Measurements from ENCODE around the gene ID4.

The ID4 gene

DNA sequence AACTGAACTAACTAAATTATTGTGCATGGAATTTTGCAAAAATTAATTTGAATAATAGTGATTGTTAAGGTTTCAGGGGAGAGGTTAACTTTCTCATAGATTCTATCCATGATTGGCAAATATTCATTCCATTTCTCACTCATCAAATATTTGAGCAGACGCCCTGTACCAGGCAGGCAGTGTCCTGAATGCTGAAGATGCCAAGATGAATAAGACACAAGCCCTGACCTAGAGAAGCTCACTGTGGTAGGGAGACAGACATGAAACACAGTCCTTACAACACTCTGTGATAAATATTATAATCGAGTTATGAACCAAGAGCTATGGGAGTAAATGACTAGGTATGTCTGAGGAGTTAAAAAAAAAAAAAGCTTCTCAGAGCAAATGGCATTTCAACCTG, 18.4 kb upstream of the ID4 start:
- Mint-ChIP-seq H3K4me3 (no peak overlapping the region), H3K27me3 (no peaks in the 10 kb centered on the region), H3K9me3 (peaks cover 5% of the 10 kb centered on the region), H3K27ac (no peak overlapping the region), H3K36me3 (no peaks in the 10 kb centered on the region), H3K4me1 (no peaks in the 10 kb centered on the region)
- ATAC-seq, result no peak

- H3K27ac Mint-ChIP-seq, result no peak overlapping the region
- no peak overlapping the region for H3K4me3 Mint-ChIP-seq
- no peaks in the 10 kb centered on the region for H3K4me1 Mint-ChIP-seq
- peaks cover 11% of the 10 kb centered on the region for H3K9me3 Mint-ChIP-seq
- H3K27me3 Mint-ChIP-seq, result no peaks in the 10 kb centered on the region
- H3K36me3 Mint-ChIP-seq, result no peaks in the 10 kb centered on the region
- ATAC-seq, result no peak
Measured at GRCh38 chr6:19824058-19824807, 12.9 kb upstream of the ID4 start.

GRCh38 chr6:19827247-19827646, 9.9 kb upstream of the ID4 start:
- Mint-ChIP-seq H3K4me1 (no peaks in the 10 kb centered on the region), H3K9me3 (peaks cover 10% of the 10 kb centered on the region), H3K4me3 (no peak overlapping the region), H3K27ac (no peak overlapping the region), H3K36me3 (no peaks in the 10 kb centered on the region), H3K27me3 (no peaks in the 10 kb centered on the region)
- no peak for ATAC-seq

- H3K4me1 Mint-ChIP-seq, result no peaks in the 10 kb centered on the region
- H3K27me3 Mint-ChIP-seq, result no peaks in the 10 kb centered on the region
- peaks cover 9% of the 10 kb centered on the region for H3K9me3 Mint-ChIP-seq
- H3K27ac Mint-ChIP-seq, result no peak overlapping the region
- H3K36me3 Mint-ChIP-seq, result no peaks in the 10 kb centered on the region
- H3K4me3 Mint-ChIP-seq, result no peak overlapping the region
- no peak for ATAC-seq
Measured at GRCh38 chr6:19827903-19828302, 9.3 kb upstream of the ID4 start.

DNA sequence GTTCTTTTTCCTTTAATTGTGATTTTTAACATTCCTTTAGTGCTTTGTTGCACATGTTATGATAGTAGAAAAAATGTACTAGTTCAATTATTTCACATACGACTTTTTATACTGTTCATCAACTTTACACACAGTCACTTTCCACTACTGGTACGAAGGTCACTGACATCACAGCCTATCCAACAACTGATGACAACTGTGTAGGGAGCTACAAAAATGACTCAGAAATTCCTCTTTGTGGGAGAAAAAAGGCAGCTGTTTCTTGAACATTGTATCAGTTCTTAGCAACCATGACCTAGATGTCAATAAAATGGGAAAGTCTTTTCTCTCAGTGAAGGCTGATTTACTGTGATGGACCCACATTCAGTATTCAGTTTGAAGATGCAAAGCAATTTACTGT, 7.0 kb upstream of the ID4 start:
- Mint-ChIP-seq H3K9me3 (peaks cover 7% of the 10 kb centered on the region), H3K4me1 (no peaks in the 10 kb centered on the region), H3K36me3 (no peaks in the 10 kb centered on the region), H3K4me3 (no peak overlapping the region), H3K27ac (no peak overlapping the region), H3K27me3 (peaks cover 2% of the 10 kb centered on the region)
- no peak for ATAC-seq

DNA sequence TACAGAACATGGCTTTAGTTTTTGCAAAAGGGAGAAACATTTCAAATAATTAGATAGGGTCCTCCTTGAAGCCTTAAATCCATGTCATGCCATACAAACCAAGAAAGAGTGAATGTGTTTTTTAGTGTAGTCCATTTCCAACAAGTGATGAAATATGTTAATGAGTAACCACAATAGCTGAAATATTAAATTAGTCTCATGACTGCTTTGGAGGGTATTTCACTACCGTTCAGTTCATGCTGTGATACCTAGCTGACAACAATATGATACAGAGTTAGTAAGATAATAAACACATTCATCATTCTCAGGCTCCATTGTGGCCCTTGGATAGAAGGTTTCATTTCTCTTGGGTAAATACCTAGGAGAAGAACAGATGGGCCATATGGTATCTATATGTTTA, 5.8 kb upstream of the ID4 start:
- ATAC-seq, result no peak
- H3K4me3 Mint-ChIP-seq, result no peak overlapping the region
- no peak overlapping the region for H3K27ac Mint-ChIP-seq
- peaks cover 9% of the 10 kb centered on the region for H3K9me3 Mint-ChIP-seq
- no peaks in the 10 kb centered on the region for H3K4me1 Mint-ChIP-seq
- no peaks in the 10 kb centered on the region for H3K36me3 Mint-ChIP-seq
- peaks cover 11% of the 10 kb centered on the region for H3K27me3 Mint-ChIP-seq

- ATAC-seq, result no peak
- H3K9me3 Mint-ChIP-seq, result peaks cover 8% of the 10 kb centered on the region
- no peaks in the 10 kb centered on the region for H3K36me3 Mint-ChIP-seq
- no peak overlapping the region for H3K4me3 Mint-ChIP-seq
- H3K27ac Mint-ChIP-seq, result no peak overlapping the region
- H3K27me3 Mint-ChIP-seq, result peaks cover 26% of the 10 kb centered on the region
- H3K4me1 Mint-ChIP-seq, result peaks cover 6% of the 10 kb centered on the region
Measured at GRCh38 chr6:19833947-19834346, 3.2 kb upstream of the ID4 start.

DNA sequence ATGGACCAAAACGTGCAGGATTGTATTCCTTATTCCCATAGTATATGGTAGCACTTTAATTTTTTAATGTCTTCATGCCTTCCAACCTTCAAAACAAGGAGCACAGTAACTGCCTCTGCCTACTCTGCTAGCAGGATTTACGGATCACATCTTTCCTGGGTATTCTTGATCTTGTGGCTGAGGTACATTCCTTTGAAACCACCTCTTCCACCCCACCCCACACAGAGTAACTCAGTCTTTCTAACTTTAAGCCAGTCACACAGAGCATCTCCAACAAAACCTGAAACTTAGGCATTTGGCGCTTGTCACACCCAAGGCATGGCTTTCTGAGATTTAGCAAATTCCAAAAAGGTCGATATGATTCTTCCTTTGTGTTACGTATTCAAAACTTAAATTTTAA, 2.3 kb upstream of the ID4 start:
- Mint-ChIP-seq H3K27me3 (peaks cover 34% of the 10 kb centered on the region), H3K4me1 (peaks cover 9% of the 10 kb centered on the region), H3K27ac (no peak overlapping the region), H3K36me3 (no peaks in the 10 kb centered on the region), H3K9me3 (peaks cover 5% of the 10 kb centered on the region), H3K4me3 (no peak overlapping the region)
- no peak for ATAC-seq

- H3K27ac Mint-ChIP-seq, result no peak overlapping the region
- H3K4me3 Mint-ChIP-seq, result no peak overlapping the region
- no peak for ATAC-seq
- H3K4me1 Mint-ChIP-seq, result peaks cover 9% of the 10 kb centered on the region
- no peaks in the 10 kb centered on the region for H3K36me3 Mint-ChIP-seq
- peaks cover 5% of the 10 kb centered on the region for H3K9me3 Mint-ChIP-seq
- peaks cover 39% of the 10 kb centered on the region for H3K27me3 Mint-ChIP-seq
Measured at GRCh38 chr6:19835605-19836004, 1.6 kb upstream of the ID4 start.

DNA sequence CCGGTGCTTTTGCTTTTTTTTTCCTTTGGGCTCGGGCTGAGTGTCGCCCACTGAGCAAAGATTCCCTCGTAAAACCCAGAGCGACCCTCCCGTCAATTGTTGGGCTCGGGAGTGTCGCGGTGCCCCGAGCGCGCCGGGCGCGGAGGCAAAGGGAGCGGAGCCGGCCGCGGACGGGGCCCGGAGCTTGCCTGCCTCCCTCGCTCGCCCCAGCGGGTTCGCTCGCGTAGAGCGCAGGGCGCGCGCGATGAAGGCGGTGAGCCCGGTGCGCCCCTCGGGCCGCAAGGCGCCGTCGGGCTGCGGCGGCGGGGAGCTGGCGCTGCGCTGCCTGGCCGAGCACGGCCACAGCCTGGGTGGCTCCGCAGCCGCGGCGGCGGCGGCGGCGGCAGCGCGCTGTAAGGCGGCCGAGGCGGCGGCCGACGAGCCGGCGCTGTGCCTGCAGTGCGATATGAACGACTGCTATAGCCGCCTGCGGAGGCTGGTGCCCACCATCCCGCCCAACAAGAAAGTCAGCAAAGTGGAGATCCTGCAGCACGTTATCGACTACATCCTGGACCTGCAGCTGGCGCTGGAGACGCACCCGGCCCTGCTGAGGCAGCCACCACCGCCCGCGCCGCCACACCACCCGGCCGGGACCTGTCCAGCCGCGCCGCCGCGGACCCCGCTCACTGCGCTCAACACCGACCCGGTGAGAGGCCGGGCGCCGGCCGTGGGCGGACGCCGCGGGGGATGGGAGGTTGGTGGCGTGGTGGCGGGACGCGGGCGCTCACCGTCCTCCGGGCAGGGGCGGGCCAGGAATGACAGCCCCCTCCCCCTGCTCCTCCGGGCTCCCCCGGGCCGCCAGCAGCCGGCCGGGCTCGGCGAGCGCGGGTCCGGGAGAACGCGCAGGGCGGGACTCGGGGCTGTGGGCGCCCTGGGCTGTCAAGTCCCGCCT, 606 bp downstream of the ID4 start:
- Mint-ChIP-seq H3K27ac (no peak overlapping the region), H3K27me3 (peaks cover 39% of the 10 kb centered on the region), H3K36me3 (no peaks in the 10 kb centered on the region), H3K9me3 (peaks cover 5% of the 10 kb centered on the region), H3K4me3 (no peak overlapping the region), H3K4me1 (peaks cover 9% of the 10 kb centered on the region)
- ATAC-seq, result no peak

GRCh38 chr6:19838442-19839236, 1.5 kb downstream of the ID4 start:
- Mint-ChIP-seq H3K4me3 (no peak overlapping the region), H3K36me3 (no peaks in the 10 kb centered on the region), H3K27me3 (peaks cover 39% of the 10 kb centered on the region), H3K27ac (no peak overlapping the region), H3K9me3 (peaks cover 5% of the 10 kb centered on the region), H3K4me1 (peaks cover 9% of the 10 kb centered on the region)
- no peak for ATAC-seq

DNA sequence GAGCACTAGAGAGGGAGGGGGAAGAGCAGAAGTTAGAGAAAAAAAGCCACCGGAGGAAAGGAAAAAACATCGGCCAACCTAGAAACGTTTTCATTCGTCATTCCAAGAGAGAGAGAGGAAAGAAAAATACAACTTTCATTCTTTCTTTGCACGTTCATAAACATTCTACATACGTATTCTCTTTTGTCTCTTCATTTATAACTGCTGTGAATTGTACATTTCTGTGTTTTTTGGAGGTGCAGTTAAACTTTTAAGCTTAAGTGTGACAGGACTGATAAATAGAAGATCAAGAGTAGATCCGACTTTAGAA, 2.0 kb downstream of the ID4 start:
- Mint-ChIP-seq H3K4me1 (peaks cover 9% of the 10 kb centered on the region), H3K36me3 (no peaks in the 10 kb centered on the region), H3K4me3 (no peak overlapping the region)

DNA sequence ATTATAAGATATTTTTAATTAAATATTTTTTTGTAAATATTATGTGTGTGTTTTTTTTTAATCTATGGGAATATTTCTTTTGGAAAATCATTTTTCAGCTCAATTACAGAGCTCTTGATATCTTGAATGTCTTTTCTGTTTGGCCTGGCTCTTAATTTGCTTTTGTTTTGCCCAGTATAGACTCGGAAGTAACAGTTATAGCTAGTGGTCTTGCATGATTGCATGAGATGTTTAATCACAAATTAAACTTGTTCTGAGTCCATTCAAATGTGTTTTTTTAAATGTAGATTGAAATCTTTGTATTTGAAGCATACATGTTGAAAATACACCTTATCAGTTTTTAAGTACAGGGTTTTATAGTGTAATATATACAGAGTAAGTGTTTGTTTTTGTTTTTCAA, 2.6 kb downstream of the ID4 start:
- peaks cover 9% of the 10 kb centered on the region for H3K4me1 Mint-ChIP-seq
- H3K4me3 Mint-ChIP-seq, result no peak overlapping the region
- ATAC-seq, result no peak
- no peaks in the 10 kb centered on the region for H3K36me3 Mint-ChIP-seq
- H3K27me3 Mint-ChIP-seq, result peaks cover 46% of the 10 kb centered on the region
- H3K27ac Mint-ChIP-seq, result no peak overlapping the region
- peaks cover 9% of the 10 kb centered on the region for H3K9me3 Mint-ChIP-seq

More for the DNA sequence above, 2.0 kb downstream of the ID4 start:
- H3K27ac Mint-ChIP-seq, result no peak overlapping the region
- no peak for ATAC-seq
- H3K9me3 Mint-ChIP-seq, result peaks cover 5% of the 10 kb centered on the region
- peaks cover 40% of the 10 kb centered on the region for H3K27me3 Mint-ChIP-seq

- Mint-ChIP-seq H3K36me3 (no peaks in the 10 kb centered on the region), H3K4me1 (peaks cover 9% of the 10 kb centered on the region), H3K27me3 (peaks cover 44% of the 10 kb centered on the region), H3K9me3 (peaks cover 7% of the 10 kb centered on the region), H3K4me3 (no peak overlapping the region), H3K27ac (no peak overlapping the region)
- no peak for ATAC-seq
Measured at GRCh38 chr6:19841181-19841580, 4.0 kb downstream of the ID4 start.

GRCh38 chr6:19842030-19842615, 5.0 kb downstream of the ID4 start:
- Mint-ChIP-seq H3K27me3 (peaks cover 35% of the 10 kb centered on the region), H3K36me3 (no peaks in the 10 kb centered on the region), H3K9me3 (peaks cover 4% of the 10 kb centered on the region), H3K27ac (no peak overlapping the region), H3K4me1 (peaks cover 9% of the 10 kb centered on the region), H3K4me3 (no peak overlapping the region)
- no peak for ATAC-seq

Data from stimulated activated memory B cell treated with anti-CD40 and anti-IgM and Interleukin-4, amounts not matched to agents 10 μg/mL and 1 μg/mL and 100 μg/mL, for 72 hours (primary cell).